ENCODE measurements around the gene LILRA6. TPM values are rescaled to one million over a fixed set of nuclear protein-coding genes. Genes with fewer than 3 reads are reported as not detected.
"Not testable (repeated sequence)": the region's sequence is repeated elsewhere in the genome, so short reads cannot be mapped to it uniquely, and the experiment has no call there.

Gene LILRA6
- polyA plus RNA-seq, 1 experiment = not detected

GRCh38 chr19:54229146-54229545 is 13.4 kb downstream of the LILRA6 start:
- DNase-seq (ENCODE audit: low read depth, low spot score) = no peak
- ChIA-PET POLR2A (interaction anchor here (0.7 kb wide), 1 partner anchor 56 kb away, joined by 4 read pairs; no protein-coding TSS in a partner anchor), CTCF (no interaction called here)

DNA sequence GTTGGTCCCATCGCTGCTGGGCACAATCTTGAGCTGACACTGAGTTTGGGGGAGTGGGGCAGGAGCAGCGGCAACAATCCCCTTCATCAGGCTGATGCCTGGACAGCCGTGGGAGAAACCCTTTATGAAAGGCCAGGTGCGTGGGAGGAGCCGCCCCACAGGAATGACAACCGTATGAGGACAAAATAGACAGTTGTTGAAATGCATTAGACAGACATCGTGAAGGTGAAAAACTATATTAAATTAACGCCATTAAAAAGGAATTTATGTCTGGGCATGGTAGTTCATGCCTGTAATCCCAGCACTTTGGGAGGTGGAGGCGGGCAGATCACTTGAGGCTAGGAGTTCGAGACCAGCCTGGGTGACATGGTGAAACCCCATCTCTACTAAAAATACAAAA is 18.0 kb downstream of the LILRA6 start:
- H3K27ac ChIP-seq (ENCODE audit: low read depth, low read length); CTCF ChIA-PET; POLR2A ChIA-PET; H3K9me3 ChIP-seq (ENCODE audit: control insufficient read depth, insufficient read depth, low read length); DNase-seq (ENCODE audit: low read depth, low spot score); H3K4me3 ChIP-seq (ENCODE audit: low read depth, low read length): not testable (repeated sequence)
- H3K27me3 ChIP-seq (ENCODE audit: control insufficient read depth, insufficient read depth, low read length) = peaks cover 17% of the 10 kb centered on the region

More at GRCh38 chr19:54229146-54229545, 13.4 kb downstream of the LILRA6 start:
- Histone ChIP-seq H3K4me3 (ENCODE audit: low read depth, low read length) (no peak overlapping the region), H3K27me3 (ENCODE audit: control insufficient read depth, insufficient read depth, low read length) (peaks cover 24% of the 10 kb centered on the region), H3K27ac (ENCODE audit: low read depth, low read length) (no peak overlapping the region), H3K9me3 (ENCODE audit: control insufficient read depth, insufficient read depth, low read length) (no peaks in the 10 kb centered on the region)
- TF ChIP-seq, protein P1, sequence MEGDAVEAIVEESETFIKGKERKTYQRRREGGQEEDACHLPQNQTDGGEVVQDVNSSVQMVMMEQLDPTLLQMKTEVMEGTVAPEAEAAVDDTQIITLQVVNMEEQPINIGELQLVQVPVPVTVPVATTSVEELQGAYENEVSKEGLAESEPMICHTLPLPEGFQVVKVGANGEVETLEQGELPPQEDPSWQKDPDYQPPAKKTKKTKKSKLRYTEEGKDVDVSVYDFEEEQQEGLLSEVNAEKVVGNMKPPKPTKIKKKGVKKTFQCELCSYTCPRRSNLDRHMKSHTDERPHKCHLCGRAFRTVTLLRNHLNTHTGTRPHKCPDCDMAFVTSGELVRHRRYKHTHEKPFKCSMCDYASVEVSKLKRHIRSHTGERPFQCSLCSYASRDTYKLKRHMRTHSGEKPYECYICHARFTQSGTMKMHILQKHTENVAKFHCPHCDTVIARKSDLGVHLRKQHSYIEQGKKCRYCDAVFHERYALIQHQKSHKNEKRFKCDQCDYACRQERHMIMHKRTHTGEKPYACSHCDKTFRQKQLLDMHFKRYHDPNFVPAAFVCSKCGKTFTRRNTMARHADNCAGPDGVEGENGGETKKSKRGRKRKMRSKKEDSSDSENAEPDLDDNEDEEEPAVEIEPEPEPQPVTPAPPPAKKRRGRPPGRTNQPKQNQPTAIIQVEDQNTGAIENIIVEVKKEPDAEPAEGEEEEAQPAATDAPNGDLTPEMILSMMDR (IDR thresholded peaks at IDR 0.05; ENCODE audit: low read depth, low read length) = no peak

DNA sequence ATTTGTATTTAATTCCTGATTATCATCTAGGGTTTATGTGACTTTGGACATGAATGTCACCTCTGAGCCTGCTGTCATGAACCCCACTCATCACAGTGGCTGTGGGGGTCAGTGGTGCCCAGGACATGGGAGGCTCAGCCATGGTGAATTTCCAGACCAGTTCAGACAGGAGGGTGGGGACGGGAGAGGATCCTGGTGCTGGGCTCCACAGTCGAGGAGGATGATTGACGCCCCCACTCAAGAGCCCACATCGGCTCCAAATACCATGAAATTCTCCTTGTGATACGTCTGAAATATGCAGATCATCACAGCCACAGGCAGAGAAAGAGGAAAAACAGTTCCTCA is 18.7 kb downstream of the LILRA6 start:
- H3K27me3 ChIP-seq (ENCODE audit: control insufficient read depth, insufficient read depth, low read length) = peaks cover 17% of the 10 kb centered on the region
- H3K4me3 ChIP-seq (ENCODE audit: low read depth, low read length); H3K9me3 ChIP-seq (ENCODE audit: control insufficient read depth, insufficient read depth, low read length); DNase-seq (ENCODE audit: low read depth, low spot score); H3K27ac ChIP-seq (ENCODE audit: low read depth, low read length); POLR2A ChIA-PET: not testable (repeated sequence)
- CTCF ChIA-PET = interaction anchor here (1.5 kb wide), 1 partner anchor 8 kb away, joined by 3 read pairs; no protein-coding TSS in a partner anchor

DNA sequence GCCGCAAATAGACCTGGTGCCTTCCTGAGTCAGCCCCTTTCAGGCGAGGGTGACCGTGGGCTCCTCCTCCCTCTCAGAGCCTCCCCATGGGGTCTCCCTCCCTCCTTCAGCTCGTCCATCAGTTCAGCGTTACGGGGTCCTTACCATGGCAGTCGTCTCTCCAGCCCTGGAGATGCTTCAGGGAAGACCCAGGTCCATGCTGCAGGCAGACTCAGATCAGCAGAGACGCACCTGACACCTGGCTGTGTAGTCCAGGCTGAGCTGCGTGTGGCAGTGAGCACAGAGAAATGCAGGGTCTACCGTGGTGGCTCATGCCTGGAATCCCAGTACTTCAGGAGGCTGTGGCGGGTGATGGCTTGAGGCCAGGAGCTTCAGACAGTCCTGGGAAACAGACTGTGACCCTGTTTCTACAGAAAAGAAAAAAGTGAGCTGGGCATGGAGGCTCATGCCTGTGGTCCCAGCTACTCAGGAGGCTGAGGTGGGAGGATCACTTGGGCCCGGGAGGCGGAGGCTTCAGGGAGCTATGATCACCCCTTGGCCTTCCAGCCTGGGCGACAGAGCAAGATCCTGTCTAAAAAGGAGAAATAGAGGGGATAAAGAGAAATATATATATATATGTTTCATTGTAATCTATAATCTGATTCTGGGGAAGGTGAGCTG is 19.2 kb downstream of the LILRA6 start:
- H3K9me3 ChIP-seq (ENCODE audit: control insufficient read depth, insufficient read depth, low read length); DNase-seq (ENCODE audit: low read depth, low spot score); H3K27ac ChIP-seq (ENCODE audit: low read depth, low read length); H3K4me3 ChIP-seq (ENCODE audit: low read depth, low read length); POLR2A ChIA-PET: not testable (repeated sequence)
- H3K27me3 ChIP-seq (ENCODE audit: control insufficient read depth, insufficient read depth, low read length) = peaks cover 18% of the 10 kb centered on the region
- CTCF ChIA-PET = interaction anchor here (1.0 to 1.5 kb wide), 2 partner anchors 9 to 55 kb away, joined by 3 read pairs; no protein-coding TSS in a partner anchor

GRCh38 chr19:54222474-54223276 is 19.9 kb downstream of the LILRA6 start, which contains the start of gene LILRB3:
Gene LILRB3 (minus strand): TSS chr19:54223007. CDS start chr19:54222976, 31 bp downstream.
- CTCF ChIA-PET = interaction anchor here (1.0 to 1.5 kb wide), 2 partner anchors 10 to 54 kb away, joined by 3 read pairs; no protein-coding TSS in a partner anchor
- POLR2A ChIA-PET; H3K27ac ChIP-seq (ENCODE audit: low read depth, low read length); H3K4me3 ChIP-seq (ENCODE audit: low read depth, low read length); H3K9me3 ChIP-seq (ENCODE audit: control insufficient read depth, insufficient read depth, low read length); DNase-seq (ENCODE audit: low read depth, low spot score): not testable (repeated sequence)
- peaks cover 20% of the 10 kb centered on the region for H3K27me3 ChIP-seq (ENCODE audit: control insufficient read depth, insufficient read depth, low read length)

DNA sequence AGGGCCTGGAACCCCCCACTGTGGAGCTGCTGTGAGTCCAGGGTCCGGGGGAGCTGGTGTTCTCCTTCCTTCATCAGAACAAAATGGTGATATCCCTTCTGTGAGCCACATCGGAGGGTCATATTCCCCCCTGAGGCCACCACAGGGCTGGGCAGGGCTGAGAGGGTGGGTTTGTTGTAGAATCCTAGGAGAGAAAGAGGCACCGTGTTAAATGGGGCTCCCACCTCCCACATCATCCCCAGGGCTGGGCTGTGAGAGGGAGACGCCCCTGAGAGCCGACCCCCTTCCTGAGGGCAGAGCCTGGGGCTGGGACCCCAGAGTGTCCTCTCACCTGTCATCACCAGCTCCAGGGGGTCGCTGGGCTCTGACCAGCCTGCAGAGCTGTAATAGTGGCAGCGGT is 20.6 kb downstream of the LILRA6 start:
- CTCF ChIA-PET; DNase-seq (ENCODE audit: low read depth, low spot score); POLR2A ChIA-PET; H3K4me3 ChIP-seq (ENCODE audit: low read depth, low read length); H3K9me3 ChIP-seq (ENCODE audit: control insufficient read depth, insufficient read depth, low read length); H3K27ac ChIP-seq (ENCODE audit: low read depth, low read length): not testable (repeated sequence)
- peaks cover 18% of the 10 kb centered on the region for H3K27me3 ChIP-seq (ENCODE audit: control insufficient read depth, insufficient read depth, low read length)

GRCh38 chr19:54219702-54220101 is 22.9 kb downstream of the LILRA6 start:
- CTCF ChIA-PET; DNase-seq (ENCODE audit: low read depth, low spot score); POLR2A ChIA-PET; H3K27ac ChIP-seq (ENCODE audit: low read depth, low read length); H3K9me3 ChIP-seq (ENCODE audit: control insufficient read depth, insufficient read depth, low read length); H3K4me3 ChIP-seq (ENCODE audit: low read depth, low read length): not testable (repeated sequence)
- peaks cover 12% of the 10 kb centered on the region for H3K27me3 ChIP-seq (ENCODE audit: control insufficient read depth, insufficient read depth, low read length)

Measured in AG04450 (cell line).